Neural crest cell (in vitro differentiated cells): ENCODE results near the gene NINJ1. TPM values are rescaled to one million over a fixed set of nuclear protein-coding genes. Genes with fewer than 3 reads are reported as not detected.

ENCODE experiments used
- DNase-seq: peaks from one replicate; pipeline ENCODE4 v3.0.0; 2021; ENCODE audit warnings: low read depth, mixed read lengths, low spot score
- H3K27ac Mint-ChIP-seq: one replicate; pipeline ENCODE4 v1.8.0; 2021; ENCODE audit warnings: mild to moderate bottlenecking, mixed read lengths; ENCODE audit not compliant: unreplicated experiment
- H3K27me3 Mint-ChIP-seq: 2 replicates; pipeline ENCODE4 v1.8.0; 2021; ENCODE audit warnings: low read depth, mild to moderate bottlenecking, mixed read lengths
- H3K36me3 Mint-ChIP-seq: 2 replicates; pipeline ENCODE4 v1.8.0; 2021; ENCODE audit warnings: low read depth, mild to moderate bottlenecking, mixed read lengths
- H3K4me1 Mint-ChIP-seq: 2 replicates; pipeline ENCODE4 v1.8.0; 2021; ENCODE audit warnings: mixed read lengths
- H3K4me3 Mint-ChIP-seq: one replicate; pipeline ENCODE4 v1.8.0; 2021; ENCODE audit warnings: mild to moderate bottlenecking, mixed read lengths
- H3K9me3 Mint-ChIP-seq: 2 replicates; pipeline ENCODE4 v1.8.0; 2021; ENCODE audit warnings: mixed read lengths
- CTCF ChIP-seq: fragments of 200-600 bp; sonication (generic); conservative IDR thresholded peaks from 2 replicates; pipeline ENCODE4 v1.5.0; 2021; ENCODE audit warnings: antibody characterized with exemption, mild to moderate bottlenecking
- total RNA-seq: library from RNA; stranded (reverse); gene quantifications from 2 replicates; pipeline ENCODE4 v1.2.1, GENCODE V29; 2021

NINJ1 gene
- total RNA-seq, 1 donor from 2014 or later: 17.8 TPM

DNA sequence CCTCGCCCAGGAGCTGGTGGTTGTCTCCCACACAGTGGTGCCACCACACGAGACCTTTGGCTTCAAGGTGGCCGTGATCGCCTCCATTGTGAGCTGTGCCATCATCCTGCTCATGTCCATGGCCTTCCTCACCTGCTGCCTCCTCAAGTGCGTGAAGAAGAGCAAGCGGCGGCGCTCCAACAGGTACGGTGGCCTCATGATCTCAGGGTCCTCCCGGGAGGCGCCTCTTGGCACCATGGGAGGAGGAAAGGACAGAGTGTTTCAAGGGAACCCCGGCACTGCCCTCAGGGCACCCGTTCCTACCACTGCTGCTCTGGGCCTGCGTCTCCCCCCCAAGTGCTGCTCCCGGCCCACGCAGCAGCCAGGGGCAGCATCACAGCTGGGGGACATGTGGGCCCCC is 56.2 kb downstream of the NINJ1 start:
- H3K27me3 Mint-ChIP-seq: no peaks in the 10 kb centered on the region
- no peaks in the 10 kb centered on the region for H3K9me3 Mint-ChIP-seq
- TF ChIP-seq CTCF: no peak
- no peak overlapping the region for H3K27ac Mint-ChIP-seq
- no peak overlapping the region for H3K4me3 Mint-ChIP-seq
- peaks cover 8% of the 10 kb centered on the region for H3K4me1 Mint-ChIP-seq
- no peak for DNase-seq
- no peaks in the 10 kb centered on the region for H3K36me3 Mint-ChIP-seq

- no peak overlapping the region for H3K27ac Mint-ChIP-seq
- H3K4me3 Mint-ChIP-seq: no peak overlapping the region
- no peak for TF ChIP-seq CTCF
- no peaks in the 10 kb centered on the region for H3K27me3 Mint-ChIP-seq
- no peaks in the 10 kb centered on the region for H3K36me3 Mint-ChIP-seq
- peaks cover 8% of the 10 kb centered on the region for H3K4me1 Mint-ChIP-seq
- no peaks in the 10 kb centered on the region for H3K9me3 Mint-ChIP-seq
- DNase-seq: no peak
Measured at GRCh38 chr9:93077367-93077766, 56.7 kb downstream of the NINJ1 start.

GRCh38 chr9:93076792-93077128 is 57.3 kb downstream of the NINJ1 start:
- no peaks in the 10 kb centered on the region for H3K27me3 Mint-ChIP-seq

DNA sequence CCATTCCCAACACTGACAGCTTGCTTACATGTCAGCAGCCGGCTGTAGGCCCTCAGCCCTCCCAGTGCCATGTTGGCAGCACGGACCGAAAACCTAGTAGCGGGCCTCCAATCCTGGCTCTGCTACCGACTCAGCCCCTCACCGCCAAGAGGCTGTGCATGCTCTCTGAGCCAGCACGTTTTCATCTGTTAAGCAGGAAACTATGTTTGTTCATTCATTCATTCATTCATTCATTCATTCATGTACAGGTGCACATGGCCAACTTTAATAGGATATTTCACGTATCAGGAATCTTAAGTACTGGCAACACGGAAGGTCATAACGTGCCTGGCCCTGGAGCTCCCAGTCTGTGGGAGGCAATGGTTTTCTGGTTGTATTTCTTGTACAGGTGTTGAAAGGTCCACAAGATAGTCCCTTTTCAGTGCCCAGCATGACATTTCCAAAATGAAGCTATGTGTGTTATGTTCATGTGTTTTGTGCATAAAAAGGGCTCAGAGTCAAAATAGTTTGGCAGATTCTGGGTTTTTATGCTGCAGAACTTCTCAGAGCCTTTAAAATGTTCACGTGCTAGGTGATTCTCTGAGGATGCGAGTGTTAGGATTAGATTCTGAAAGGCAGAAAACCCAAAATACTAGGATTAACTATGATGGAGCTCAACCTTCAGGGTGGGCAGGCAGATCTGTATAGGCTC is 57.8 kb downstream of the NINJ1 start:
- Mint-ChIP-seq H3K4me3 (no peak overlapping the region), H3K9me3 (no peaks in the 10 kb centered on the region), H3K36me3 (no peaks in the 10 kb centered on the region), H3K27ac (no peak overlapping the region), H3K4me1 (peaks cover 8% of the 10 kb centered on the region), H3K27me3 (no peaks in the 10 kb centered on the region)
- no peak for TF ChIP-seq CTCF
- DNase-seq: no peak

More at GRCh38 chr9:93076792-93077128, 57.3 kb downstream of the NINJ1 start:
- DNase-seq: no peak
- Mint-ChIP-seq H3K36me3 (no peaks in the 10 kb centered on the region), H3K27ac (no peak overlapping the region), H3K4me3 (no peak overlapping the region), H3K9me3 (no peaks in the 10 kb centered on the region), H3K4me1 (peaks cover 8% of the 10 kb centered on the region)
- no peak for TF ChIP-seq CTCF

DNA sequence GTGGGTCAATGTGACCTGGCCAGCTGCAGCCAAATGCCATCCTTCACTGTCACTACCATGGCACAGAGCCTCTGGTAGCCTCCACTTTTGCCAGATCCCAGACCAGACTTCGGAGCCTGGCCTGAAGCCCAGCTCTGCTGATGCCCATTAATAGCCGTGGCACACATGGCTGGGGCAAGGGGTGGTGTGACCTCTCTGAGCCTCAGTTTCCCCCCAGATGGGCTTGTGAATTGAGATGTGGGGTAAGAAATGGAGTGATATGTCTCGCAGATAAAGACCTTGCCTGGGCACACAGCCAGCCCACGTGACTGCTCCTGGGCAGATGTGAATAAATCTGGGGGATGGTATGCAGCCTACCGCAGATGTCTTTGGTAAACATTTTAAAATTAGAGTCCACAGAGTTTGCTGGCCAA is 61.7 kb downstream of the NINJ1 start:
- H3K27me3 Mint-ChIP-seq: no peaks in the 10 kb centered on the region
- DNase-seq: no peak
- no peak for TF ChIP-seq CTCF
- no peaks in the 10 kb centered on the region for H3K36me3 Mint-ChIP-seq
- H3K4me3 Mint-ChIP-seq: no peak overlapping the region
- no peaks in the 10 kb centered on the region for H3K4me1 Mint-ChIP-seq
- no peaks in the 10 kb centered on the region for H3K9me3 Mint-ChIP-seq
- no peak overlapping the region for H3K27ac Mint-ChIP-seq

Other genes starting within 250 kb of the NINJ1 start
- 3.7 and 4.1 TPM in 2 replicates for gene FGD3, start 186.7 kb downstream of the NINJ1 start, total RNA-seq
- 0.27 TPM in 1 of 2 replicates, not detected in the other for gene SUSD3, start 75.5 kb downstream of the NINJ1 start, total RNA-seq
- gene CARD19, start 38.0 kb downstream of the NINJ1 start, total RNA-seq: 22.1 and 25.6 TPM in 2 replicates
- 27.8 and 34.3 TPM in 2 replicates for gene WNK2, start 49.9 kb upstream of the NINJ1 start, total RNA-seq